HCT116 (cell line): ENCODE measurements around the gene TK2.

Experiments used
- ATF3 ChIP-seq: IDR thresholded peaks from 2 replicates; pipeline ENCODE4 v1.6.1; 2012
- CTCF ChIP-seq, 3 experiments: fragments of 200-600 bp in 1 of 3; sonication (generic) in 1 of 3; IDR thresholded peaks in 2 of 3; conservative IDR thresholded peaks in 1 of 3; 2 replicates each; pipeline ENCODE4 v1.5.1; 2012 to 2017; ENCODE audit warnings: low read depth in 2 of 3, low read length in 2 of 3, antibody characterized with exemption in 1 of 3, borderline replicate concordance in 1 of 3, control low read depth in 1 of 3, mild to moderate bottlenecking in 1 of 3, mixed read lengths in 1 of 3, mixed run types in 1 of 3, moderate library complexity in 1 of 3; ENCODE audit not compliant: insufficient read depth in 1 of 3
- EZH2phosphoT487 ChIP-seq: fragments of 200-600 bp; IDR thresholded peaks from 2 replicates; pipeline ENCODE4 v1.6.1; 2018; ENCODE audit warnings: antibody characterized with exemption, borderline replicate concordance
- MAX ChIP-seq: IDR thresholded peaks from 2 replicates; pipeline ENCODE4 v1.6.1; 2012
- POLR2A ChIP-seq: IDR thresholded peaks from 2 replicates; pipeline ENCODE4 v1.7.0; 2011; ENCODE audit warnings: borderline replicate concordance; ENCODE audit not compliant: insufficient read depth, insufficient read length; ENCODE audit errors: extremely low read depth
- POLR2AphosphoS5 ChIP-seq: IDR thresholded peaks from 2 replicates; pipeline ENCODE4 v1.6.1; 2011; ENCODE audit warnings: mild to moderate bottlenecking, low read depth, low read length, moderate library complexity
- REST ChIP-seq: IDR thresholded peaks from 2 replicates; pipeline ENCODE4 v1.6.1; 2012; ENCODE audit warnings: low read depth
- SIN3A ChIP-seq: IDR thresholded peaks from 2 replicates; pipeline ENCODE4 v1.6.1; 2012; ENCODE audit warnings: low read depth
- SRF ChIP-seq: IDR thresholded peaks from 2 replicates; pipeline ENCODE4 v1.6.1; 2012; ENCODE audit warnings: low read depth
- YY1 ChIP-seq: IDR thresholded peaks from 2 replicates; pipeline ENCODE4 v1.6.1; 2011; ENCODE audit warnings: low read length, low read depth, moderate library complexity, mild to moderate bottlenecking; ENCODE audit not compliant: insufficient replicate concordance; ENCODE audit errors: extremely low read depth
- ZNF274 ChIP-seq: fragments of 200-500 bp; sonication (Bioruptor generic); IDR thresholded peaks from 2 replicates; pipeline ENCODE4 v1.6.1; 2014; ENCODE audit warnings: mild to moderate bottlenecking, low read depth, low read length, inconsistent platforms

GRCh38 chr16:66574531-66574930 is 24.6 kb upstream of the TK2 start:
- no peak for TF ChIP-seq CTCF (IDR thresholded peaks at IDR 0.05 in 2 of 3, conservative IDR thresholded peaks at IDR 0.05 in 1 of 3; ENCODE audit: borderline replicate concordance in 1 of 3, insufficient read depth in 1 of 3, low read depth in 2 of 3, low read length in 2 of 3)
- TF ChIP-seq POLR2A: no peak
- no peak for TF ChIP-seq MAX
- TF ChIP-seq EZH2phosphoT487: no peak
- no peak for TF ChIP-seq POLR2AphosphoS5
- no peak for TF ChIP-seq REST
- TF ChIP-seq ATF3: no peak
- no peak for TF ChIP-seq ZNF274
- no peak for TF ChIP-seq YY1
- no peak for TF ChIP-seq SRF
- TF ChIP-seq SIN3A: no peak
